ENCODE data around the gene IL10RA.

GRCh38 chr11:118012083-118012669 lies 26.0 kb downstream of the IL10RA start:
- no peak for TF ChIP-seq CTCF (IDR thresholded peaks at IDR 0.05)
- TF ChIP-seq POLR2A (IDR thresholded peaks at IDR 0.05) = no peak

All from breast epithelium (tissue), 3 donors.